ENCODE data around the gene SH3D21.

- TF ChIP-seq CTCF (conservative IDR thresholded peaks at IDR 0.05) (peak; percentile 88), ZFX (IDR thresholded peaks at IDR 0.05) (no peak)
These were observed 20.6 kb upstream of the SH3D21 start for GRCh38 chr1:36285443-36286101.
